K562 (cell line): ENCODE data around the gene IL36RN. TPM values are rescaled to one million over a fixed set of nuclear protein-coding genes. Genes with fewer than 3 reads are reported as not detected.

Source experiments
- ATAC-seq: fragments of 200-7000 bp; cut with Tn5 transposase; 3 replicates; pipeline ENCODE4 v1.9.1; 2020; ENCODE audit warnings: moderate library complexity
- BruUV-seq: library from RNA; stranded (reverse); fragments of 400-500 nt; replicated peaks from 2 replicates; lab custom pipeline; 2021; lab: Mats Ljungman, UMichigan
- CTCF ChIA-PET: fragments of 300-600 bp; formaldehyde crosslinking; extraction: SDS; loops from one replicate; lab custom pipeline; 2021; ENCODE audit warnings: low intra/inter-chr PET ratio; lab: Yijun Ruan, JAX
- POLR2A ChIA-PET: fragments of 300-600, 350-650 bp; sonication (Branson Sonifier 250); formaldehyde crosslinking; extraction: SDS; loops from one replicate; lab custom pipeline; 2021; ENCODE audit warnings: antibody characterized with exemption, inconsistent platforms; lab: Yijun Ruan, JAX
- DNase-seq, 4 experiments: peaks; one replicate each; pipeline versions ENCODE4 v3.0.0 to v3.0.0-alpha.2; 2011 to 2018; ENCODE audit warnings: low spot score in 3 of 4, mixed read lengths in 3 of 4; ENCODE audit errors: extremely low read depth in 1 of 4
- FAIRE-seq: peaks from 2 replicates; lab custom pipeline; 2011; peaks lifted over from hg19 to GRCh38; lab: Jason Lieb, UNC
- H2AFZ ChIP-seq: 2 replicates; pipeline ENCODE4 v1.6.0; 2011; ENCODE audit warnings: low read depth, low read length, control low read depth, inconsistent platforms
- H3K27ac ChIP-seq: fragments of 200-600 bp; 3 replicates; pipeline ENCODE4 v1.8.0; 2011; ENCODE audit warnings: low read depth, mild to moderate bottlenecking, control low read depth, inconsistent platforms, low read length, moderate library complexity, mixed read lengths; ENCODE audit errors: extremely low read depth
- H3K27me3 ChIP-seq, 2 experiments: fragments of 300-600 bp in 1 of 2; 2 replicates in 1 of 2; 3 replicates in 1 of 2; pipeline versions ENCODE4 v1.6.0 to v1.8.0; 2011; ENCODE audit warnings: inconsistent platforms in 2 of 2, low read length in 2 of 2, mild to moderate bottlenecking in 1 of 2, mixed read lengths in 1 of 2, moderate library complexity in 1 of 2; ENCODE audit not compliant: control insufficient read depth in 2 of 2, insufficient read depth in 2 of 2
- H3K36me3 ChIP-seq: fragments of 300-600 bp; 3 replicates; pipeline ENCODE4 v1.8.0; 2011; ENCODE audit warnings: mild to moderate bottlenecking, low read length, inconsistent platforms; ENCODE audit not compliant: control insufficient read depth, insufficient read depth
- H3K4me1 ChIP-seq, 2 experiments: fragments of 200-600 bp in 1 of 2; replicated peaks in 1 of 2; 2 replicates in 1 of 2; 3 replicates in 1 of 2; pipeline versions ENCODE4 v1.5.1 to v1.8.0; 2011; ENCODE audit warnings: inconsistent platforms in 2 of 2, low read length in 2 of 2, mild to moderate bottlenecking in 1 of 2, mixed read lengths in 1 of 2, moderate library complexity in 1 of 2; ENCODE audit not compliant: control insufficient read depth in 2 of 2, insufficient read depth in 2 of 2
- H3K4me2 ChIP-seq: 2 replicates; pipeline ENCODE4 v1.6.1; 2011; ENCODE audit warnings: low read length, control low read depth, inconsistent platforms, mixed read lengths; ENCODE audit not compliant: insufficient read depth
- H3K4me3 ChIP-seq: fragments of 200-600 bp; sonication (generic), shearing (Covaris generic); 2 replicates; pipeline ENCODE4 v1.5.1; 2016; ENCODE audit warnings: control low read depth, inconsistent platforms
- H3K79me2 ChIP-seq: fragments of 200-600 bp; 3 replicates; pipeline ENCODE4 v1.8.0; 2011; ENCODE audit warnings: low read length, inconsistent platforms; ENCODE audit not compliant: control insufficient read depth, insufficient read depth
- H3K9ac ChIP-seq, 2 experiments: 2 replicates each; pipeline versions ENCODE4 v1.6.0 to v1.6.1; 2011; ENCODE audit warnings: low read depth in 2 of 2, low read length in 2 of 2, control low read depth in 1 of 2, inconsistent platforms in 1 of 2, mild to moderate bottlenecking in 1 of 2, mixed read lengths in 1 of 2; ENCODE audit not compliant: insufficient read depth in 1 of 2
- H3K9me1 ChIP-seq: one replicate; pipeline ENCODE4 v1.6.0; 2011; ENCODE audit warnings: inconsistent platforms, mild to moderate bottlenecking, low read length, moderate library complexity; ENCODE audit not compliant: control insufficient read depth, insufficient read depth
- H3K9me3 ChIP-seq: replicated peaks from 2 replicates; pipeline ENCODE4 v1.5.1; 2011; ENCODE audit warnings: low read depth, low read length, inconsistent platforms; ENCODE audit not compliant: control insufficient read depth, insufficient read depth
- H4K20me1 ChIP-seq: replicated peaks from 2 replicates; pipeline ENCODE4 v1.6.1; 2011; ENCODE audit warnings: low read length, inconsistent platforms, mixed read lengths; ENCODE audit not compliant: control insufficient read depth, insufficient read depth
- ARID3A ChIP-seq: IDR thresholded peaks from 2 replicates; pipeline ENCODE4 v1.6.1; 2012; ENCODE audit warnings: low read depth, low read length, improper control_type of control experiment, borderline replicate concordance
- BACH1 ChIP-seq: fragments of 200-800 bp; sonication (Bioruptor generic); IDR thresholded peaks from 2 replicates; pipeline ENCODE4 v1.6.1; 2016; ENCODE audit warnings: missing genetic modification characterization, missing compliant biosample characterization
- CGGBP1 ChIP-seq: fragments of 250-450 bp; sonication (Bioruptor Pico); IDR thresholded peaks from 2 replicates; pipeline ENCODE4 v1.9.0; 2021; ENCODE audit warnings: mild to moderate bottlenecking
- CREB1 ChIP-seq, 2 experiments: sonication (generic) in 1 of 2; formaldehyde crosslinking in 1 of 2; IDR thresholded peaks; 2 replicates each; pipeline versions ENCODE4 v1.6.1 to v1.8.0; 2012 to 2022; ENCODE audit warnings: inconsistent platforms in 1 of 2, mild to moderate bottlenecking in 1 of 2, missing genetic modification reagents in 1 of 2, moderate library complexity in 1 of 2
- CREB3 ChIP-seq: fragments of 450-650 bp; conservative IDR thresholded peaks from 2 replicates; pipeline ENCODE4 v1.6.1; 2016; ENCODE audit warnings: missing genetic modification characterization, low read depth, mild to moderate bottlenecking, missing compliant biosample characterization, moderate library complexity
- FOSL1 ChIP-seq: fragments of 200-800 bp; sonication (Bioruptor generic); conservative IDR thresholded peaks from 2 replicates; pipeline ENCODE4 v1.6.1; 2016; ENCODE audit warnings: missing genetic modification characterization, missing compliant biosample characterization
- L3MBTL2 ChIP-seq: fragments of 450-650 bp; IDR thresholded peaks from 2 replicates; pipeline ENCODE4 v1.6.1; 2016; ENCODE audit warnings: mild to moderate bottlenecking, moderate library complexity
- MECOM ChIP-seq: fragments of 250-450 bp; sonication (Bioruptor Pico); IDR thresholded peaks from 2 replicates; pipeline ENCODE4 v1.8.0; 2022; ENCODE audit warnings: inconsistent platforms
- NFIC ChIP-seq: fragments of 450-650 bp; IDR thresholded peaks from 2 replicates; pipeline ENCODE4 v1.6.1; 2017; ENCODE audit warnings: mild to moderate bottlenecking, inconsistent platforms
- RAD21 ChIP-seq, 2 experiments: fragments of 250-450 bp in 1 of 2; fragments of 450-650 bp in 1 of 2; sonication (Bioruptor Pico) in 1 of 2; formaldehyde crosslinking in 1 of 2; IDR thresholded peaks in 1 of 2; conservative IDR thresholded peaks in 1 of 2; 2 replicates each; pipeline versions ENCODE4 v1.4.0 to v1.8.0; 2020 to 2022; ENCODE audit warnings: mild to moderate bottlenecking in 2 of 2, moderate library complexity in 1 of 2
- ZNF778 ChIP-seq: fragments of 450-650 bp; formaldehyde crosslinking; IDR thresholded peaks from 2 replicates; pipeline ENCODE4 v1.4.0; 2020; ENCODE audit warnings: mild to moderate bottlenecking, moderate library complexity
- WGBS: fragments of 100-300 bp; shearing (Covaris generic); methylation state at CpG from one replicate; pipeline ENCODE4 v1.1.6; 2016; ENCODE audit warnings: low coverage, mixed read lengths; ENCODE audit not compliant: insufficient coverage; ENCODE audit errors: missing lambda C conversion rate; 5-methylcytosine and 5-hydroxymethylcytosine counted together
- in situ Hi-C: fragments of 300-500 bp; cut with MboI; formaldehyde crosslinking; loops from 4 replicates; pipeline ENCODE4 v1.15.0; 2018; ENCODE audit warnings: inconsistent platforms, mixed read lengths
- intact Hi-C: fragments of 100-400 bp; cut with micrococcal nuclease; formaldehyde crosslinking; loops from 2 replicates; pipeline ENCODE4 v1.14.2; 2022
- polyA plus RNA-seq, 8 experiments: library from polyadenylated mRNA; depleted of rRNA in 4 of 8; stranded (reverse) in 5 of 8; unstranded in 3 of 8; fragments of >200 nt; fragmentation: Nextera tagmentation in 2 of 8; fragmentation: Illumina TruSeq in 1 of 8; extraction: Ambion mirVana in 2 of 8; extraction: Trizol in 1 of 8; gene quantifications; 2 replicates each; pipeline versions ENCODE4 v1.2.1 to v1.2.3, GENCODE V29; 2011 to 2014; ENCODE audit warnings: inconsistent platforms in 1 of 8, missing spikeins in 1 of 8
- total RNA-seq, 7 experiments: library from RNA; depleted of rRNA in 6 of 7; stranded (reverse); fragments of >200 nt in 6 of 7; fragmentation: Illumina TruSeq in 2 of 7; extraction: Trizol in 2 of 7; gene quantifications; 2 replicates each; pipeline versions ENCODE4 v1.2.1 to v1.2.3, GENCODE V29; 2011 to 2021; ENCODE audit warnings: low replicate concordance in 1 of 7

Gene IL36RN
- total and polyA plus RNA-seq, 9 of the 15 experiments (the other 6 are each of a cell fraction or from before 2014, with no cell fraction given), result not detected

- H3K27me3 ChIP-seq, result peaks cover 2 to 4% of the 10 kb centered on the region in 2 experiments; a peak in 2 of 5 replicates
- H3K9me1 ChIP-seq, result no peaks in the 10 kb centered on the region
- no peak overlapping the region for H3K27ac ChIP-seq
- no peaks in the 10 kb centered on the region for H3K4me1 ChIP-seq
- H3K9ac ChIP-seq, result no peak overlapping the region
- ChIA-PET CTCF (no interaction called here), POLR2A (no interaction called here)
- no peak overlapping the region for H2AFZ ChIP-seq
- no peak for ATAC-seq
- H3K9me3 ChIP-seq, result no peaks in the 10 kb centered on the region
- no peaks in the 10 kb centered on the region for H3K36me3 ChIP-seq
- TF ChIP-seq CREB1 (IDR thresholded peaks at IDR 0.05), result no peak
- TF ChIP-seq CREB1 (CRISPR knock-in tag; IDR thresholded peaks at IDR 0.05), result peak; percentile 25; the same call in 1 of the 2 replicates
- TF ChIP-seq FOSL1 (tag), result peak; percentile 67
- no peak for TF ChIP-seq MECOM (CRISPR knock-in tag)
- WGBS, result 0% methylated on average over 8 of the region's 8 CpGs
- H3K4me3 ChIP-seq, result no peak overlapping the region
- H3K79me2 ChIP-seq, result no peaks in the 10 kb centered on the region
- no peak for FAIRE-seq
- intact Hi-C loops (loop anchor here (5.0 to 10.0 kb wide), 3 partner anchors 119 to 309 kb away; no protein-coding TSS in a partner anchor), in situ Hi-C loops (no loop called here)
- H4K20me1 ChIP-seq, result no peaks in the 10 kb centered on the region; the same call in 1 of the 2 replicates
- no peak for DNase-seq
- H3K4me2 ChIP-seq, result no peak overlapping the region
- no TSS peak for BruUV-seq
These were observed 24.3 kb downstream of the IL36RN start for GRCh38 chr2:113083296-113083695.

GRCh38 chr2:113084249-113085000 lies 25.4 kb downstream of the IL36RN start:
- FAIRE-seq, result no peak
- H3K4me1 ChIP-seq, result no peaks in the 10 kb centered on the region
- TF ChIP-seq CREB3 (tag) (no peak), CGGBP1 (CRISPR knock-in tag) (no peak), NFIC (no peak), L3MBTL2 (no peak), RAD21 (CRISPR knock-in tag; conservative IDR thresholded peaks at IDR 0.05 in 1 of 2, IDR thresholded peaks at IDR 0.05 in 1 of 2) (peak; percentile 36 to 53), ARID3A (peak; percentile 89), BACH1 (no peak), ZNF778 (CRISPR knock-in tag) (no peak)

More at GRCh38 chr2:113084249-113085000, 25.4 kb downstream of the IL36RN start:
- intact Hi-C loops (loop anchor here (5.0 to 10.0 kb wide), 3 partner anchors 118 to 308 kb away; no protein-coding TSS in a partner anchor), in situ Hi-C loops (no loop called here)
- Histone ChIP-seq H3K36me3 (no peaks in the 10 kb centered on the region), H3K27ac (no peak overlapping the region), H3K9me3 (no peaks in the 10 kb centered on the region), H3K9ac (no peak overlapping the region), H3K4me2 (no peak overlapping the region), H2AFZ (no peak overlapping the region), H3K4me3 (no peak overlapping the region), H3K79me2 (no peaks in the 10 kb centered on the region), H3K9me1 (no peaks in the 10 kb centered on the region), H3K27me3 (peaks cover 2 to 4% of the 10 kb centered on the region in 2 experiments; a peak in 2 of 5 replicates), H4K20me1 (no peaks in the 10 kb centered on the region; the same call in 1 of the 2 replicates)
- BruUV-seq, result no TSS peak
- ChIA-PET CTCF (interaction anchor here (0.7 kb wide), 1 partner anchor 245 kb away, joined by 3 read pairs; no protein-coding TSS in a partner anchor), POLR2A (no interaction called here)
- 3% methylated on average over 5 of the region's 5 CpGs for WGBS
- ATAC-seq (peak; percentile 44; the same call in 1 of the 3 replicates), DNase-seq (no peak)
